NB4 (cell line): ENCODE measurements around the gene GPC1.

Experiments
- DNase-seq: peaks from one replicate; pipeline ENCODE4 v3.0.0; 2010; ENCODE audit warnings: low read depth
- H3K4me3 ChIP-seq: one replicate; pipeline ENCODE4 v1.5.1; 2011; ENCODE audit warnings: mild to moderate bottlenecking, low read depth, low read length, moderate library complexity
- MYC ChIP-seq: IDR thresholded peaks from 2 replicates; pipeline ENCODE4 v1.6.1; 2011; ENCODE audit warnings: low read depth, low read length
- POLR2A ChIP-seq: IDR thresholded peaks from 2 replicates; pipeline ENCODE4 v1.6.1; 2011; ENCODE audit warnings: mild to moderate bottlenecking; ENCODE audit not compliant: insufficient read length; ENCODE audit errors: extremely low read depth
- TF ChIP-seq, protein P1 (sequence below): IDR thresholded peaks from one replicate; pipeline ENCODE4 v1.5.1; 2012; ENCODE audit warnings: low read depth, low read length
- TF ChIP-seq, protein P2 (sequence below): IDR thresholded peaks from 2 replicates; pipeline ENCODE4 v1.6.1; 2011; ENCODE audit warnings: low read depth, low read length

The GPC1 gene

DNA sequence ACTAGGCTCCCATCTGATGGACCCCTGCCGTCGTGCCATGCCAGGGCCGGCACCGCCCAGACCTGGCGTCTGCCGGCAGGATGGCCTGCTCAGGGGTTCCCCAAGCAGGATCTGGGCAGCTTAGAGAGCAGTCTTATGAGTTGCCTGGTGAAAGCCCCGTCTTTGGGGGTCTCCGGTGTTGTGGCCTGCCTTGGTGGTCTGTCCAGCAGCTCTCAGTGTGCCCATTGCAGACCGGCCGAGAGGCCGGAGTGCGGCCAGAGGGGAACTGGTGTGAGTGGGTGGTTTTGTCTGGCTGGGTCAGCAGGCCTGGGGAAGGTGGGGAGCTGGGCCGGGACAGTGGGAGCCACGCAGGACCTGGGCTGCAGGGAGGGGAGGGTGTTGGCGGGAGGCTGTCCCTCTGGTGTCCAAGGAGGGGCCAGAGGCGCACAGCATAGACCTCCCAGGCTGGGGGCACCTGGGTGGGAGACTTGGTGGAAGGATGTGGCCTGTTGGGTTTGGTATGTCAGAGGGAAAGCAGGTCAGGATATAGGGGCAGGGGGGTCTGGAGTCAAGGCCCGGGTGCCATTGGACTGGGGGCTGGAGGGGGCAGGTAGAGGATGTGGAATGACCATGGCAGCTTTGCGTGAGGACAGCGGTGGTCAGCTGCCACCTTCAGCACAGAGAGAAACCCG, 16.5 kb downstream of the GPC1 start:
- H3K4me3 ChIP-seq: no peak overlapping the region
- no peak for DNase-seq
- TF ChIP-seq MYC: no peak

DNA sequence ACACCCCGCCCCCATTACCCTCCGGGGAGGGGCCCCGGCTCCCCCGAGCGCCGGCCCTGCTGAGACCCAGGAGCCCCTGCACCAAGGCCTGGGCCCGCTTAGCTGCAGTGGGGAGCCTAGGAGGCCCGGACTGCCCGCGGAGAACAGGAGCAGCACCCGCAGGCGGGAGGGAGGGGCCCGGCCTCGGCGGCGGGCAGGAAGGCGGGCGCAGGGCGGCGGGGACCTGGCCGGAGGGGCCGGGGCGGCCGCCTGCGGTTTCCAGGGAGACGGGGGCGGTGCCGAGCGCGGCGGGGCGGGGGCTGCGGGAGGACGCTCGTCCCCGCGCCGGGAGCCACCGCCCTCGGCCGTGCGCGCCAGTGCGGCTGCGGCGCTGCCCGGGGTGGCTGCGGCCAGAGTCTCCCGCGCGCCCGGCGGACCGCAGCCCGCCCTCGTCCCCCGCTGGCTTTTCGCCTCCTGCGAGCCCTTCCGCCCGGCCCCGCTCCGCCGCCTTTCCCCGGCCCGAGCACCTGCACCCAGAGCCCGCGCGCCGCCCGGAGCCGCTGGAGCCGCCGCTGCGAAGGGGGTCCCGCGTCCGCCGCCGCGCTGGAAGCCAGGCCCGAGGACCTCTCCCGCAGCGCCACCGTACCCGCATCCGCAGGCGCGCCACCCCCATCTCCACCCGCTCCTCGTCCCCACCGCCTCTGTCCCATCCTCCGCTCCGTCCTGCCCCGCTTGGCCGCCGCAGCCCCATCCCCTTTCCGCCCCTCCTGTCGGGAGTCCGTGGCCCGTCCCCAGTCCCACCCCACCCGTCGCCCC, 17.2 kb downstream of the GPC1 start:
- no peak overlapping the region for H3K4me3 ChIP-seq
- TF ChIP-seq POLR2A: no peak
- no peak for TF ChIP-seq MYC
- TF ChIP-seq, protein P1, sequence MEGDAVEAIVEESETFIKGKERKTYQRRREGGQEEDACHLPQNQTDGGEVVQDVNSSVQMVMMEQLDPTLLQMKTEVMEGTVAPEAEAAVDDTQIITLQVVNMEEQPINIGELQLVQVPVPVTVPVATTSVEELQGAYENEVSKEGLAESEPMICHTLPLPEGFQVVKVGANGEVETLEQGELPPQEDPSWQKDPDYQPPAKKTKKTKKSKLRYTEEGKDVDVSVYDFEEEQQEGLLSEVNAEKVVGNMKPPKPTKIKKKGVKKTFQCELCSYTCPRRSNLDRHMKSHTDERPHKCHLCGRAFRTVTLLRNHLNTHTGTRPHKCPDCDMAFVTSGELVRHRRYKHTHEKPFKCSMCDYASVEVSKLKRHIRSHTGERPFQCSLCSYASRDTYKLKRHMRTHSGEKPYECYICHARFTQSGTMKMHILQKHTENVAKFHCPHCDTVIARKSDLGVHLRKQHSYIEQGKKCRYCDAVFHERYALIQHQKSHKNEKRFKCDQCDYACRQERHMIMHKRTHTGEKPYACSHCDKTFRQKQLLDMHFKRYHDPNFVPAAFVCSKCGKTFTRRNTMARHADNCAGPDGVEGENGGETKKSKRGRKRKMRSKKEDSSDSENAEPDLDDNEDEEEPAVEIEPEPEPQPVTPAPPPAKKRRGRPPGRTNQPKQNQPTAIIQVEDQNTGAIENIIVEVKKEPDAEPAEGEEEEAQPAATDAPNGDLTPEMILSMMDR: no peak
- TF ChIP-seq, protein P2, sequence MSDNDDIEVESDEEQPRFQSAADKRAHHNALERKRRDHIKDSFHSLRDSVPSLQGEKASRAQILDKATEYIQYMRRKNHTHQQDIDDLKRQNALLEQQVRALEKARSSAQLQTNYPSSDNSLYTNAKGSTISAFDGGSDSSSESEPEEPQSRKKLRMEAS: no peak
- peak; percentile 56 for DNase-seq

DNA sequence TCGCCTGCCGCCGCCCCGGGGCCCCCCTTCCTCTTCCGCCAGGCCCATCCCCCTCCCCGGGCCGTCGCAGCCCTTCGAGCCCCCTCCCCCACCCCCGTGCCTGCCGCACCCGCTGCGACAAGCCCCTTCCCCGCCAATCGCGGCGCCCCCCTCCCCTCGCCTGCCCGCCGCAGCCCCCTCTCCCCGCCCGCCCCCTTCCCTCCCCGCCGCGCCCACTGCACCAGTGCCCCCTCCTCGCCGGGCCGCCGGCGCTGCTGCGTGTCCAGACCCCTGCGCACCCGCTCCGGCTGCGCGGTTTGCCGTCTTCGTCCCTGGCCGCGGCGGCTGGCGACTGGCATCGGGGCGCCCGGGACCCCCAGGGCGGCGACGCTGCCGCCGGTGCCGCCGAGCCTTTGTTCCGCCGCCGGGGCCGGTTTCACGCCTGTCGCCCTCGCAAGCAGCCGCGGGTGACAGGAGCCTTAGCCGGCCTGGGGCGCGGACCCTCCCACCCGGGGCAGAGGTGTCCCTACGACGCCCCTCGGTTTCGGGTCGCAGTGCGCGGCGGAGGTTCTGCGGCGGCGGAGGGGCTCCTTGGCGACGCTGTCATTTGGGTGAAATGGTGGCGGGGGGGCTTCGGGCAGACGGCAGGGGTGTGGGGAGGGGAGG, 18.1 kb downstream of the GPC1 start:
- no peak overlapping the region for H3K4me3 ChIP-seq
- no peak for DNase-seq
- TF ChIP-seq POLR2A (no peak), MYC (no peak)
- TF ChIP-seq, protein P1: no peak
- TF ChIP-seq, protein P2: no peak

DNA sequence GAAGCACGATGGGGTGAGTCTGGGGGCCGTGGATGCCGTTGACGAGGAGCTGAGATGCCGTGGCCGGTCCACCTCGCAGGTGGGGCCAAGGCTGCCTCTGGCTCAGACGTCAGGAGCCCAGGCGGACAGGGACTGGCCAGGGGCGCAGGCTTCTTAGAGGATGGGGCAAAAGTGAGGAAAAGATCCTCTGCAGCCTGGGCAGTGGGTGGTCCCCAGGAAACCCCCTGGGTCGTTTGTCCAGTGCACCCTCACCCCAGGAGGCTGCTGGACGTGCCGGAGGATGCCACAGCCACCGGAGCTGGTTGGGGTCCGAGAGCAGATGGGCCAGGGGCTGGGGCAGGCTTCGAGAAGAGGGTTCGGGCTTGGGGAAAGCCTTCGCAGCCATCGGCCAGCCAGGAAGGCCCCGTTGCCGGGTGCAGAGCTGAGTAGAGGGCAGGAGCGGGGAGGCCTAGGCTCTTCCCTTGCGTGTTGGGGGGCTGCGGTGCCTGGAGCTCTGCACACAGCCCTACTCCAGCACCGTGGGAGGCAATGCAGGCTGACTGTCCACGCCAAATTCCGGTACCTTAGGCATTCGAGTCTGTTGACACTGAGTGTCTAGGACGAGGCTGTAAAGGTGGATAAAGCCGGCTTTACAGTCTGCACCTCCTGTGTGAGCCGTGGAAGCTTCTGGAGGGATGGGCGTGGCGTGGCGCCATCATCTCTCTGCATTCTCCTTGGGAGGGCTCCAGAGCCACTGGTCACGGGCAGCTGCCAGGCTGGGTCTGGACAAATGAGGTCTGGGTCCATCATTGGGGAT, 18.8 kb downstream of the GPC1 start:
- no peak overlapping the region for H3K4me3 ChIP-seq
- no peak for DNase-seq
- TF ChIP-seq, protein P2: no peak
- TF ChIP-seq, protein P1: no peak
- no peak for TF ChIP-seq POLR2A
- no peak for TF ChIP-seq MYC

DNA sequence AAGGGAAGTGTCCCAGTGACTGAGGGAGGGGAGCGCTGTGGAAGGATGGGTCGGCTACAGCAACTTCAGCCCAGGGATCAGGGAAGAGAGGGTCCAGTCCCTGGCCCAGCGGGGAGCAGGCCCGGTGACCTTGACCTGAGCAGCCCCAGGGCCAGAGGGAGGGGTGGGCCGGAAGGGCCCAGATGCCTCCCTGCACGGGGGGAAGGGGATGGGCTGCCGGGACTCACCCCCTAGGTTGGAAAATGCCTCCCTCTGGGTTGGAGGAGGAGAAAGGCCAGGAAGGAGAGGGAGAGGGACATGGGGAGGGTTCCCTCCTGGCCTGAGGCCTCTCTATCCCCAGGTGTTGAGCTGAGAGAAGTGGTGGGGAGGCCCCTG, 19.8 kb downstream of the GPC1 start:
- no peak overlapping the region for H3K4me3 ChIP-seq
- TF ChIP-seq, protein P2: no peak
- TF ChIP-seq, protein P1: no peak
- TF ChIP-seq POLR2A (no peak), MYC (no peak)
- DNase-seq: no peak
